Thyroid gland (tissue), 4 donors: ENCODE data around the gene PPM1E.

Experiments
- CTCF ChIP-seq, 6 experiments: fragments of 200-600 bp in 3 of 6; fragments of 450-650 bp in 3 of 6; sonication (generic) in 3 of 6; IDR thresholded peaks; one replicate each; pipeline ENCODE4 v1.5.1; 2016 to 2019; ENCODE audit warnings: antibody characterized with exemption in 6 of 6, mild to moderate bottlenecking in 2 of 6, inconsistent platforms in 1 of 6, moderate library complexity in 1 of 6
- POLR2A ChIP-seq, 2 donors: fragments of 450-650 bp; IDR thresholded peaks; one replicate each; pipeline ENCODE4 v1.6.1; 2017; ENCODE audit warnings: antibody characterized with exemption in 2 of 2, mild to moderate bottlenecking in 2 of 2, moderate library complexity in 1 of 2

GRCh38 chr17:58918072-58918471 lies 162.4 kb downstream of the PPM1E start:
- TF ChIP-seq CTCF (IDR thresholded peaks at IDR 0.05): no peak
- TF ChIP-seq POLR2A (IDR thresholded peaks at IDR 0.05): no peak
